ENCODE measurements around the gene RGS7.
"Not testable (repeated sequence)": the region's sequence is repeated elsewhere in the genome, so short reads cannot be mapped to it uniquely, and the experiment has no call there.

The RGS7 gene

DNA sequence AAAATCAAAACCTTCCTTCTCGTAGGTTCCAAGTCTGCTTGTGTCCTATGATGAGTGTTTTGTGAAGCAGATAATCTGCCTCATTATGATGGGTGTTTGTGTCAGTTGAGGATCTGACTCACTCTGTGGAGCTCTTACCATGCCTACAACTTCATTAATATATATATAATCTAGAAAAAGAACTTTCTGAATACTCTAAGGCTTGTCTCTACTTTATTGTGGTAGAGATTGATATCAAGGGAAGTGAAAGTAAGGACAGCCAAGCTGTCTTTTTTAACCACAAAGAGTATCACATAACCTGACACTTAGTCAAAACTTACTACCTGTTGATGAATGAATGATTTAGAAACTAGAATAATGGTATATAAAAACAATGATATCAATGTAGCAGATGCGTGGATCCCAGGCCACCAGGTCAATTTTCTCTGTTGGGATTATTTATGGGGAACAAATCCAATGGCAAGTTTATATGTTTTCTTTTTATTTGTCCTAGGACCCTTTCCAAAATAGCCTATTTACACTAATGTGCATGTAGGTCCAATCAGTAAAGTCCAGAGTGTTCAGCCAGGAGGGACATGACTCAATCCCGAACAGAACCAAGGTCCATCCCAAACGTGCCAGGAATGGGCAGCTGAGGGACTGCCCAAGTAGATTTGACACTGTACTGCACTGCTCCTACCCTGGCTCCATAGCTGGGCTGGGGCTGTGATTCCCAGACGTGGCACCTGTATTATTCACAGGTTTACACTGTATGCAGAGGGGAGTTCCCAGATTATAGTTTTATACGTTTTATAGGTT lies 562.8 kb downstream of the RGS7 start:
- no peak for DNase-seq

DNA sequence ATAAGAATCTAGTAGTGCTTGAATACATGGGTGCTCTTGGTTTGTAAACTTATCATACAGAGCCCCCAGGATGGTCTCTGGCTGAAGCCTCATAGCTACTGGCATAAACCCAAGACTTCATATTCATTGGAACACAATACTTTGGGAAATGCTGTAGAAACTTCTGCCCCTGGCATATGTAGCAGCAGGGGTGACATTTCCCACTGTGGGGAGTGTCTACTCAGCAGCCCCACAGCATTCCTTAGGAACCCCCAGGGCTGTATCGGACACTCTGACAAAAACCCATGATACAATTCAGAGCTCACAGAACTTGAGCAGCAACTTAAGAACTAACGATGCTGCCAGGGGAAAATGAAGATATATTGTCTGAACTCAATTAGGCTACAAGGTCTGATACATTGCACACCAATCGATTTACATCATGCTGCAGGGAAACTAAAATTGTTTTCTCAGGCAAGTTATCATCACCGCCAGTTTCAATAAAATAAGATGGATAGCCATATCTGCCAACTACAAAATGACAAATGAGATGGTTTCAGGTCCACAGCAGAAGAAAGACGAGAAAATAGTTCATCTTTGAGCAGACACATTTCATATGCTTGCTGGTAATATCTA lies 564.0 kb downstream of the RGS7 start:
- no peak for DNase-seq

DNA sequence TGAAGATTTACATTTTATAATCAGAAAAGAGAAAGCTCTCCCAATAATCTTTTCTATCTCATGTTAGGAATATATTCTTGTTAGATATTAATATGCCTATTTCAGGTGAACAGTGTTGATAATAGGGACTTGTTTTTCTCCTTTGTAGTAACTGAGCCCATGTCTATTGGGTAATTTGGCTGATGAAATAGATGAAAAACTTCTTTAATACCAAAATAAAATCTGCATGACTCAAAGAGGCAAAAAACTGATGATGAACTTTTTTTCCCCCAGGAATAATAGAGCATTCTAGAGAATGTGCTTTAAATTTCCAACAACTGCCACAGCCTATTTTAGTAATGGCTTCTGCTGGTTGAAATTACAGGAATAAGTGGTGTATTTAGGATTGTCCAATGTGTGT lies 566.1 kb downstream of the RGS7 start:
- DNase-seq = no peak

GRCh38 chr1:240786880-240787279 lies 570.1 kb downstream of the RGS7 start:
- DNase-seq = no peak

- no peak for DNase-seq
These were observed 572.2 kb downstream of the RGS7 start for GRCh38 chr1:240784776-240785175.

- DNase-seq = not testable (repeated sequence)
These were observed 573.3 kb downstream of the RGS7 start for GRCh38 chr1:240783728-240784137.

DNA sequence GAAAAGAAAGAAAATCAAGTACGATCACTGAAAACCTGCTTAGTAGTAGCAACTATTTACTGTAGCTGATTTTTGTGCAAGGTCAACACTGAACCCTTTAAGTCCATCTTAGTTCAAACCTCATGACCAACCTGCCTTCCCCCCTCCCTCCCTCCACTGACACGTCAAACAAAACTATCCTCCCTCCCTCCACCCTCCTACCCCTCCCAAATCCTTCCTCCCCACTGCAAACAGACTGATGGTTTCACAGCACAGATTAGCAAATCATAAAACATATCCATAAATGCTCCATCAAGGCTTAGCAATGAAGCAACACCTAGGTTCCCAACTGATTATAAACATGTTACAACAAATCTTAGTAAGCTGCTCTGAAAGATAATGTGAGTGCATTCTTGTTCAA lies 580.8 kb downstream of the RGS7 start:
- no peak for DNase-seq

DNA sequence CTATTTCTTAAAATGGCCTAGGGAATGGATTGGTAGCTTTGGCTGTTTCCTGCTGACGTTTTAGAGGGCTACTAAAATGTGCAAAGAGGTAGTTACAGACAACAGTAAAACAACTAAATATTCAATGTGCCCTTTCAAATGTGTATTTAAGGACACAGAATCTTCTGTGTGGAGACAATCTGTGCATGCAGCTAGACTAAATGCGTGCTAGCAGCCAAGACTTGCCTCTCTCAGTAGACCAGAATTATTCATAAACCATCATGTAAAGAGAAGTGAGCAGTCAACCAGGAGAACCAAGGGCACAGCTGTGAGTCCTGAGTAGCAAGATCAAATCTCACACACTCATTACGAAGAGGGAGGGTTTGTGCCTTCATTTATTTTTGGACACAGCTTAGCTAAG lies 584.9 kb downstream of the RGS7 start:
- peak in 4 of 58 donors; percentile 1 to 8 (median 2) for DNase-seq

- no peak for DNase-seq
These were observed 585.6 kb downstream of the RGS7 start for GRCh38 chr1:240771450-240771849.

- DNase-seq = no peak
These were observed 588.0 kb downstream of the RGS7 start for GRCh38 chr1:240768979-240769378.

GRCh38 chr1:240766831-240767230 lies 590.2 kb downstream of the RGS7 start:
- no peak for DNase-seq

DNA sequence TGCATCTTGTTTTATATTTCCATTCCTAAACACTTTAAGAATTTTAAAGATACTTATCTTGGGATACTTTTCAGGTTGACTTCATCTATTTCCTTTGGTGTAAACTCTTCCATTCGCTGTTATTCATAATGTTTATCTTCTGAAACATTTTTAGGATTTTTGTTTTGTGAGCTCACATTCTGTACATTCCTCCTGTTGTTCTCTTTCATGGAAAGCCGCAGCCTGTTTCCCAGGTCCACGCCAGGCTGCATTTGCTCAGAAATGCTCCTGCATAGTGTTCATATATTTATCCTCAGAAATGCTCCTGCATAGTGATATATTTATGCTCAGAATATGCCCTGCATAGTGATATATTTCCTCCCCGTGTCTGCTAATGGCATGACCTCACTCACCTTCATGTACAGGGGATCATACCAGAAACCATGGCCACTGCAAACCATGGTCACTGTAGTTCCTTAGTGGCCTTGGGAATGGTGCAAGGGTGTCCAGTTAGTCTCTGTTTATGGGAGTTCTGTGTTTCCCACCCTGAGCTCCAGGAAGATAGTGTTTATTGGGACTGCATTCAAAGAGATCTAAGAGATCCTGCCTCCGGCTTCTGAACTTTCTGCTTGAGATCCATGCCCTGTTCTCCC lies 591.2 kb downstream of the RGS7 start:
- no peak for DNase-seq

DNA sequence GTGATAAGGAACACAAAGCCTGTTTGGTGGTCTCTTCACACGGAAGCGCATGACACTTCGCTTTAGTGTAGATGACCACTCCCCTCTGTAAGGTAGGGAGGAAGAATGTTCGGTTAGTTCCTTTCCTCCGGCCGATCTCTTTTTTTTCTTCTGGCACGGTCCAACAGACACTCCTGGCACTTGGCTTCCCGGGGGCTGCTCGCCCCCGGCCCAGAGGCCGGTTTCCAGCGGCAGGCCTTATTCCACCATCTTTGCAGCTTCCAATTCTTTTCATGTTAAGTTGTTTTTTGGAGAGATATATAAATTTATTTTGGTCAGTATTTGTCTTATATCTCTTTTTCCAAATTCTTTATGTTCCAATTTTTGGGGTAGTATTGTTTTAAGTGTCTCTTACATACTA lies 593.2 kb downstream of the RGS7 start:
- no peak for DNase-seq

DNA sequence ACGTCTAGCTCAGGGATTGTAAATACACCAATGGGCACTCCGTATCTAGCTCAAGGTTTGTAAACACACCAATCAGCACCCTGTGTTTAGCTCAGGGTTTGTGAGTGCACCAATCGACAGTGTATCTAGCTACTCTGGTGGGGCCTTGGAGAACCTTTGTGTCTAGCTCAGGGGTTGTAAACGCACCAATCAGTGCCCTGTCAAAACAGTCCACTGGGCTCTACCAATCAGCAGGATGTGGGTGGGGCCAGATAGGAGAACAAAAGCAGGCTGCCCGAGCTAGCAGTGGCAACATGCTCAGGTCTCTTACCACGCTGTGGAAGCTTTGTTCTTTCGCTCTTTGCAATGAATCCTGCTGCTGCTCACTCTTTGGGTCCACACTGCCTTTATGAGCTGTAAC lies 593.9 kb downstream of the RGS7 start:
- not testable (repeated sequence) for DNase-seq

- DNase-seq = not testable (repeated sequence)
These were observed 594.5 kb downstream of the RGS7 start for GRCh38 chr1:240762471-240762987.

GRCh38 chr1:240758777-240759176 lies 598.2 kb downstream of the RGS7 start:
- not testable (repeated sequence) for DNase-seq

GRCh38 chr1:240758296-240758695 lies 598.7 kb downstream of the RGS7 start:
- DNase-seq = no peak

- no peak for DNase-seq
These were observed 609.1 kb downstream of the RGS7 start for GRCh38 chr1:240747907-240748306.

DNA sequence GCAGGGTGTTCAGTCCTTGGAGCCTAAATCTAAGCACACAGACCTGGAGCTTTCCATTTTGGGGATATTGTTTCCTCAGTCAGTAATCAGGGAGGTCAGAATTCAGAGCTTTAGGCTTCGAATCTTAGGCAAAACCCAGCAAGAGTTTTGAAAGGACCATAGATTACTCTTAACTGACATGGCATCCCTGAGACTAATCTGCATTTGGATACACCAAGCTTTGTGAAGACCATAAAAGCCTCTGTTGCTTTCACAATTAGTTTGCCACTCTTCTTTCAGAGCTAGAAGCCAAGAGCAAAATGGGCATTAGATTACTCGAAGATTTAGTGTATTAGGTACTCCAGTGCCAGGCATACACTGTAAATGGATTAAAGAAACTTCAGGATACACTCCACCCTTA lies 613.3 kb downstream of the RGS7 start:
- no peak for DNase-seq

- no peak for DNase-seq
These were observed 617.3 kb downstream of the RGS7 start for GRCh38 chr1:240739754-240740153.

DNA sequence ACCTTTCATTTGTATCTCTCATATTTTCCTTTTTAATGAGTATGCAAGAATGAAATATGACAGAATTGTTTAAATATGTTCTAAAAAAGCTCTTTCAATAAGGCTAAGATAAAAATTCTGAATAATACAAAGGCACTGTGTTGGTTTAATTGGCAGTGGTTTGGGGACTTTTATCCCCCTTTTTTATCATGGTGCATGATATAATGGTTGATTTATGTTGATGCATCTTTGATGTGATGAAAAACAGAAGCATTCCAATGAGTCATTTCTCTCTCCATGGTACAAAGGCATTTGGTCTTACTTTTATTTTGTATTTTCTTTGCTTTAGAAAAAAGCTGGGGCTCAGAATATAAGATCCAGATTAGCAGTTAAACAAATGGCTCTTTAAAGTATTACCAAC lies 617.9 kb downstream of the RGS7 start:
- no peak for DNase-seq

- DNase-seq = no peak
These were observed 619.2 kb downstream of the RGS7 start for GRCh38 chr1:240737766-240738265.

Data from anterior cingulate cortex (tissue), 58 donors.